ENCODE measurements around the gene MYO16.

DNA sequence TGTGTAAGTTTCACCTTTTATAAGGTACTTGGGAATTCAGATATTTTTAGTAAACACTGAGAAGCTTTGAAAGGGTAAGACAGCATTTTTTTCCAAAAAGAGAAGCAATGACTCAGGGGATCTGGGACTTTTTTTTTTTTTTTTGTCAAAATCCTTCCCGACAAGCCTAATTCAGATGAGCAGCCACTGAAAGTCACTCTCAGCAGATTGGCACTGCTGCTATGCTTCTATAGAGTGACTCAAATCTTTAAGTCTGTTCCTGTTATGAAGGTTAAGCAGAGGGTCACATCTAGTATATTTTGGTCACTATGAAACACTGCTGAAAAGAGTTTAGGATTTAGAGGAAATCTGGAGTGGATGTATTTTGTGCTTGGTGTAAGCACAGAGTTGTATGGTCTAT lies 571.1 kb downstream of the MYO16 start:
- no peak for TF ChIP-seq CTCF (IDR thresholded peaks at IDR 0.05)
- TF ChIP-seq POLR2A (IDR thresholded peaks at IDR 0.05) = no peak
- no peak for TF ChIP-seq EP300 (IDR thresholded peaks at IDR 0.05)

Data from tibial nerve (tissue), 4 donors.